NCI-H2107 treated with DMSO at 0.1 percent for 48 hours (cell line): ENCODE results near the gene TBC1D14.

Source experiments
- DNase-seq: peaks from one replicate; lab custom pipeline; 2025; ENCODE audit not compliant: unreplicated experiment; lab: John Stamatoyannopoulos, UW

TBC1D14 gene

GRCh38 chr4:6928081-6928480 lies 18.5 kb downstream of the TBC1D14 start:
- no peak for DNase-seq

GRCh38 chr4:6929339-6929811 lies 19.7 kb downstream of the TBC1D14 start:
- DNase-seq = no peak

DNA sequence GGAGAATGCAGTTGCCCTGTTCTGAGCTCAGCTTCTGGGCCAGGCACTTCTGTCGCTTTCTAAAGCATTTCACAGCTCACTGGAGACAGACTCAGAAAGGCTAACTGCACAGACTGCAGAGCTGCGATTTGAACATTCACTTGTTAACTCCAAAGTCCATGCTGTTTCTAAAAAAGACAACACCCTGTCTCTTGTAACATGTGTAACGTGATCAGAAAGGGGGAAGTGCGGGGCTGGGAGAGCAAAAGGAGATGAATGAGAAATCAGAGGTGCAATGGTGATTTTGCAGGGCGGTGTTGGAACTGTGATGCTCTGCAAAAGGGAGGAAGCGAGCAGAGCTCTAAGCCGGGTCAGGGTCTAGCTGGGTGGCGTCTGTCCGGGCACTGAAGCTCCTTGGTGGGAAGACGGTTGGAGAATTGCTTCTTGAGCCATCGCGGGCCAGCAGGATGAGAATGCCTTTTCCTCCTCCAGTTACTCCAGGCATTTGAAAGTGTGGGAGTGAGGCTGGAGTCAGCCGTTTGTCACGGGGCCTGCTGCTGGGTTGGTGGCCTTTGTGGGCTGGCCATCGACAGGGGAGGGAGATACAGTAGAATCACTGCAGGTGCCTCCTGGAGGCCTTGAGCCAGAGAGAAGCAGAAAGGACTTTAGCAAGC lies 20.3 kb downstream of the TBC1D14 start:
- DNase-seq = no peak

GRCh38 chr4:6932475-6932874 lies 22.8 kb downstream of the TBC1D14 start:
- DNase-seq = no peak

- no peak for DNase-seq
Observed at GRCh38 chr4:6932918-6933317, 23.3 kb downstream of the TBC1D14 start.

- no peak for DNase-seq
Observed at GRCh38 chr4:6933691-6934430, 24.2 kb downstream of the TBC1D14 start.

DNA sequence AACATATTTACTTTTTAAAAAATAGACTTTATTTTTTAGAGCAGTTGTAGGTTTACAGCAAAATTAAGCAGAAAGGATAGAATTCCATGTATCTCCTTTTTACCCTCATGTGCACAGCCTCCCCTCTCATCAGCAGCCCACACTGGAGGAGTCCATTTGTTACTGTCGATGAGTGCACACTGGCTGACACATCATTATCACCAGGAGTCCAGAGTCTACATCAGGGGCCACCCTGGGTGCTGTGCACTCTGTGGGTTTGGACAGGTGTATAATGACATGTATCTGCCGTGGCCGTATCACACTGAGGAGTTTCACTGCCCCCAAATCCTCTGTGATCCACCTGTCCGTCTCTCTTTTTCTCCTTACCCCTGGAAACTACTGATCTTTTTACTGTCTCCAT lies 26.3 kb downstream of the TBC1D14 start:
- no peak for DNase-seq

GRCh38 chr4:6937201-6937600 lies 27.6 kb downstream of the TBC1D14 start:
- DNase-seq = no peak

DNA sequence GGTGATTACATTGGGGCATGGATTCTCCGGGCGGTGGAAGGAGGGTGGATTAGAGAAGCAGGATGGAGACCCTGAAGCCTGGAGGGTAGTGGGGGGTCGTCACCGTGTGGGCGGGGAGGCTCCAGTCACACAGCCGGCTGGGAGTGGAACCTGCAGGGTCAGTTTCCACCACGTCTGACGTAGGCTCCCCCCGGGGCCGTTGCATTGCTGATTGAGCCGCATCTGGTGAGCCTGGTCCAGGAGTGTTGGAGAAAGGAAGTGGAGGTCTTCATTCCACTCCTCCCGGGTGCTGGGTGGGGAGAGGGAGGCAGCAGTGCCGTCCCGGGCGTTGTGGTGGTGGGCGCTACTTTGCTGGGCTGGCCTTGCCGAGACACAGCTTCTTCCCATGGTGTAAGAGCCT lies 28.1 kb downstream of the TBC1D14 start:
- DNase-seq = no peak

DNA sequence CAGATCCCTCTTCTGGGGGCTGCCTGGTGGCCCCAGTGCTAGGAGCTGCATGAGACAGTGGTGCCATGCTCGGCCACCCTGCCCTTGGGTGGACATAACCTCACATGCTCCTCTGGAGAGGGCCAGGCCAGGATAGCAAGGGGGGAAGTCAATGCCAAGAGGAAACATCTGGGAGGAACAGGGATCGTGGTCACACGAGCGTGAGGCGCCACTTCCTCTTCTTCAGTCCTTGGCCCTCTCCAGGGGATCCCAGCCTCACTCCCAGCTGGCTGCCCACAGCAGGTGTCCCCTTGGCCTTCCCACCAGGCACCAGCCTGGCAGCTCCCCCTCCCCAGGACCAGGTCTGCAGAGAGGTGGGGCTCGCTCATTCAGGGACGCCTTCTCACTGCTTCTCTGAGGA lies 28.6 kb downstream of the TBC1D14 start:
- no peak for DNase-seq

DNA sequence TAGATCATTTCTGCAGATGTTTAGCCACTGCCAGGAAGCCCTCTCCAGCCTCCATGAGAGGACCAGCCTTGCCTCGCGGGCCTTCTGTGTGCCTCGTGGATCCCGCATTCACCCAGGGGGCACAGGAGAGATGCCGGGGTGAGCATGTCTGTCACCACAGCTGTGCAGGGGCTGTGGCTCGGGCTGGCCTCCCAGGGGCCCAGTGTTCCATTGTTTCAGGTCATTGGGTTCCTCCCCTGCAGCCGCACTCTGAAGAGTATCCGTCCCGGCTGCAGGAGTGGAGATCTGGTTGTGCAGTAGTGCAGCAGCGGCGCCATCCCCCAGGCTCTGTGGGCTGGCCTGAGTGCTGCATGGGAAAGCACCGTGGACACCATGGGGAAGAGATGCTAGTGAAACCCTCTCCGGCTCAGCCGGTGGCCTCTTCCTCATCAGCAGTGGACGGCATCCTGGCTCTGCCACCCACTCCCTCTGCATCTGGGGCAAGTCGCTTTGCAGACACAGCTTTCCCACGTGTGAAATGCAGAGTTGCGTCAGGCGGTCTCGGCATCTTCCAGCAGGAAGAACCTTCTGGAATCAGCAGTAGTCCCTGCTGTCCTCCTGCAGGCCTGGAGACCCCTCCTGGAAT lies 29.1 kb downstream of the TBC1D14 start:
- DNase-seq = no peak

DNA sequence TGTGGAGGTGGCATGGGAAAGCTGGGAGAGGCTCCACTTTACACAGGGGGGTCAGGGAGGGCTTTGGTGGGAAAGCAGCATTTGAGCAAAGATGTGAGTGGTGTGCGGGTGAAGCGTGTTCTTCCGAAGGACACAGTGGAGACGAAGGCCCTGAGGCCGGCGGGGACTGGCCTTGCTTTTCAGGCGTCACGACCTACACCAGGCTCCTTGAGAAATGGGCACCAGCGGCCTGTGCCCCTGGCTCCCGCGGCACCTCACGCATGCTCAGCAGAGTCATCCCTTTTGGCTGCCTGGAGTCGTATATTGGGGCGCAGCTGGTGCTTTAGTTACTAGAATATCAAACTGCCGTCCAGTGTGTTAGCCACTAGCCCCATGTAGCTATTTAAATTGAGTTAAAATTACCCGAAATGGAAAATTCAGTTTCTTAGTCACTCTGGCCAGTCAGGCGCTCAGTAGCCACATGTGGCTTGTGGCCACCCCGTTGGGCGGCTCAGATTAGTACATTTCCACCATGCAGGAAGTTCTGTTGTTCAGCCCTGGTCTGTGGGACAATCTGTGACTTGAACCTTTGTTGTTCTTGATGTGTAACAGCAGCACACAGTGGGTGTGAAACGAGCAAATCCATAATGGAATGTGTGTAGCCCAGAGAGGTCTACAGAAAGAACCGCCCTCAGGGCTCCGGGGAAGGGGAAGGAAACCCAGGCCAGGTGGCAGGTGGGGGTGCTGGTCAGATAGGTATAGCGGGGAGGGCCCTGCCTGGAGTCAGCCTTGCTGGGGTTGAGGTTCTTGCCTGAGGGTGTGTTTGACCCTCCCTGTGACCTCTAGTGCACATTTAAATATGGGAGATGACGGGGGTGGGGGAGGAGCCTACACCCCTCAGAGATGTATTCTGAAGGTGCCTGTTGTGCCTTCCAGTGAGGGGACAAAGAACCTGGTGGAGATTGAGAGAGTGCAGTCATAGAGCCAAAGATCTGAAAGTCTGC lies 30.4 kb downstream of the TBC1D14 start:
- DNase-seq = no peak

DNA sequence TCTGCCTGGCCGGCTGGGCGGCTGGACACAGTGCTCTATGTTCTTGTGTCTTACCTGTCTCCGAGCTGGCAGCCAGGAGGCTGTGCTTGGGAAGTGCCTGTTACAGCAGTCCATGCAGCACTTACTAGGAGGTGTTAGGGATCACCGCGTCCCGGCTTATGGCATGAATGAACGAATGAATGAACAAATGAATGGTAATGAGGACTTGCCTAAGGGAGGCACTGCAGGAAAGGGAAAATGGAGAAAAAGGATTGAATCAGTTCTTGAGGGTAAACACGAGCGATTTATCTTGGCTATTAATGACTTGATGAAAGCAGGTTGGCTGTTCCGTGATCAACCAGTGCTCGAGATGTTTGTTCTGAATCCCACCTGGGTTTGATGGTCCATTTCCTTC lies 31.1 kb downstream of the TBC1D14 start:
- DNase-seq = no peak

GRCh38 chr4:6941796-6942195 lies 32.2 kb downstream of the TBC1D14 start:
- no peak for DNase-seq

- DNase-seq = no peak
Observed at GRCh38 chr4:6942238-6942800, 32.7 kb downstream of the TBC1D14 start.

DNA sequence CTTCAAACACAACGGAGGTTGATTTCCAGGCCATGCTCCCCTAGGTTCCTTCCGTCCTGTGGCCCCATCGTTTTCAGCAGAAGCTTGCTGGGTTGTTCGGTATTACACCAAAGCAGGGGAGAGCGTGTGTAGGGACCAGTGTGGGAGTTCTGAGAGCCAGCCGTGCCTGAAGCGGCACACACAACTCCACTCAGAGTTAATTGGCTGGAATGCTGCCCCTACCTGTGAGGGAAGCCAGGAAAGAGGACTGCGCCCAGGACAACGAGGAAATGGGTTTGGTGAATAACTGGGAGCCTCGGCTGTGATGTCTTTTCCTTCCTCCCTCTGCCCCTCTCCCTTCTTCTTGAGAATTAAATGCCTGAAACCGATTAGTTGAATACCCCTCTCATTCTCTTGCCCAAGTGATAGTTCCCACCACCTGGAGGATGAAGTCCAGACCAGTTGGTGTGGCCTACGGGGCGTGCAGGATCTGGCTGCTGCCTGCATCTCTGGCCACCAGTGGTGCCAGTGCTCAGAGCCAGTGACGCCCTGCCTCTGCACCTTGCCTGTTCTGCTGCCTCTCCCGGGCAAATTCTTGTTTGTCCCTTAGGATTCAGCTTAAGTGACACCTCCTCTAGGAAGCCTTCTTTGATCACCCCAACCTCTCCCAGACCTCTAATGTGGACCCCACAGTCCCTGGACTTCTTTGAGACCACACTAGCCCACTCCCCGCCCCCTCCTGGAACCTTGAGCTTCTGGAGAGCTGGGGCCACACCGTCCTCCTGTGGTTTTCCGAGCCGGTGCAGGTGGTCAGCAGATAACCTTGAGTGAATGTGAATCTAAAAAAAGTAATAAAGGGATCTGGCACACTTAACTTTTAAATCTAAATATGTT lies 33.6 kb downstream of the TBC1D14 start:
- DNase-seq = no peak

DNA sequence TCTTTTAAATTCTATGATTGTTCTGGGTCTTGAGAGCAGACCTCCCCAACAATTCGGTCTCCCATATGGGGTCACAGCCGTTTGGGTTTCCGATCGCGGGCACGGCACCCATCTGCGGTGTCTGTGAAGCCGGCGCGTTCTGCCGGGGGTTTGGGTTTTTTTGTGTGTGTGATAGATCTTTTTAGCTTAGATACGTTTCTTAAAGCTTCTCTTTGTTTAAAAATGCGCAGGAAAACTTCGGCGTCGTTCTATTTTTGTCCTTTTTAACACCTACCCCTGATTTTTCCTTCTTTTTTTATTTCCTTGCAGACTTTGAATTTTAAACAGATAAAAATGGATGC lies 34.2 kb downstream of the TBC1D14 start:
- DNase-seq = no peak

- DNase-seq = no peak
Observed at GRCh38 chr4:6944301-6945051, 34.9 kb downstream of the TBC1D14 start.

GRCh38 chr4:6945052-6945409 lies 35.4 kb downstream of the TBC1D14 start:
- DNase-seq = no peak
